ENCODE results near the gene CTAG2. TPM values are rescaled to one million over a fixed set of nuclear protein-coding genes. Genes with fewer than 3 reads are reported as not detected.
A peak's percentile ranks its signal among the peaks of the same experiment; 100 is the strongest.
"Not testable (repeated sequence)": the region's sequence is repeated elsewhere in the genome, so short reads cannot be mapped to it uniquely, and the experiment has no call there.

The CTAG2 gene
- total RNA-seq, 8 experiments from 2014 or later: 0.38 TPM; not detected in 7

DNA sequence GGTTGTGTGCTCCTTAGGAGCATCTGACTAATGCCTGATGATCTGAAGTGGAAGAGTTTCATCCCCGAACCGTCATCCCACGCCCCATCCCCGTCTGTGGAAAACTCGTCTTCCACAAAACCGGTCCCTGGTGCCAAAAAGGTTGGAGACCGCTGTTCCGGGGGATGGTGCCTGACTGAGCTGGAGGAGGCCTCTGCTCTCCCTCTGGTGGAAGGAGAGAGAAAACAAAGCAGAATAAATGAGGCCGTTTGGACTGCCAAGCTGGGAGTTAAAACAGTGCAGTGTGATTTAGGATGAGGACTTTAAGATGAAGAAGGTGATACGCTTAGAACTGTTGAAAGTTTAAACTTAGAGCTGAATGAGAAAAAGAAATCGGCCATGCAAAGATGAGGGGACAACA is 19.7 kb downstream of the CTAG2 start:
- in situ Hi-C loops (cut with MboI; ENCODE audit: low pct_unique_long_range_greater_than_20kb in 2 of 9, low sequenced_read_pairs in 9 of 9, unreplicated experiment in 9 of 9); H3K4me1 ChIP-seq (replicated peaks in 1 of 2); H3K4me3 ChIP-seq; H3K27ac ChIP-seq: not testable (repeated sequence)
- peak in 6 of 8 experiments; percentile 16 to 77 (median 38) for ATAC-seq (replicated peaks in 6 of 8)
- WGBS, 10 experiments: no CpG with 5 or more reads among the region's 11 CpGs

DNA sequence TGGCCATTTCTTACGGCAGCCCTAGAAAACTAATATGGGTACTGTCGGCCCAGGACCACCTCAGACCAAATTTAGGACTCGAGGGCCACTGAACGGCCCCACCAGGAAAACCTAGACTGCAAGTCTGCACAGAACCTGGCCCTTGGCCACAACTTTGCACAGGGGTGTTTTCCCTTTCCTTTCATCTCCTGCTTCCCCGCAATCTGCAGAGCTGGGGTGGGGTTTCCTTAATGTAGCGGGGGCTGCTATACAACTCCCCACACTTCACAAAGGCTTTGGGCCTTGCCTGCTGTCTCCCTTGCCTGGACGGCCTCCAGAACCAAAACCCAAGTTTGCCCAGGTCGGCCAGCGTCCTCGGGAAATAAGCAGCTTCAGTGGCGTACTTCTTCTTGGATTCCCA is 22.4 kb downstream of the CTAG2 start:
- H3K27ac ChIP-seq; H3K4me1 ChIP-seq (replicated peaks in 1 of 2); ATAC-seq (replicated peaks in 6 of 8); H3K4me3 ChIP-seq; in situ Hi-C loops (cut with MboI; ENCODE audit: low pct_unique_long_range_greater_than_20kb in 2 of 9, low sequenced_read_pairs in 9 of 9, unreplicated experiment in 9 of 9): not testable (repeated sequence)
- no CpG with 5 or more reads among the region's 11 CpGs for WGBS, 10 experiments

DNA sequence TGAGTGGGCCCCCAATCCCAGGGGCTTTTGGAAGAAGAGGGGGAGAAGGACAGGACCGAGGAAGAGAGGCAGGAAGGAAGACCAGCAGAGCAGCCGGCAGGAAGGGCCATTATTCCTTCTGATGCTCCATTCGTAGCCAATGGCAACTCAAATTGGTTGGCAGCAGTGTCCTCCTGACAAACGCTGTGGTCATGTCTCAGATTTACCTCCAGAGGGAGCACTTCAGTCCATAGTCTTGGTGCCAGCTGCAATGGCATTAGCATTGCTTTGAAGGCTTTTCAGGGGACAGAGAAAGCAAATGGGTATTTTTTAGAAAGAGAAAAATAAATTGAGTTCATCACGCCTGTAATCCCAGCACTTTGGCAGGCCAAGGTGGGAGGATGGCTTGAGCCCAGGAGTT is 24.4 kb downstream of the CTAG2 start:
- ATAC-seq (replicated peaks in 6 of 8): peak in 5 of 8 experiments; percentile 27 to 84 (median 69)
- in situ Hi-C loops (cut with MboI; ENCODE audit: low pct_unique_long_range_greater_than_20kb in 2 of 9, low sequenced_read_pairs in 9 of 9, unreplicated experiment in 9 of 9); H3K4me3 ChIP-seq; H3K4me1 ChIP-seq (replicated peaks in 1 of 2); H3K27ac ChIP-seq: not testable (repeated sequence)
- no CpG with 5 or more reads among the region's 5 CpGs for WGBS, 10 experiments

- in situ Hi-C loops (cut with MboI; ENCODE audit: low pct_unique_long_range_greater_than_20kb in 2 of 9, low sequenced_read_pairs in 9 of 9, unreplicated experiment in 9 of 9); H3K27ac ChIP-seq; H3K4me3 ChIP-seq; H3K4me1 ChIP-seq (replicated peaks in 1 of 2): not testable (repeated sequence)
- peak in 6 of 8 experiments; percentile 31 to 94 (median 74) for ATAC-seq (replicated peaks in 6 of 8)
- WGBS, 10 experiments: no CpG with 5 or more reads among the region's 11 CpGs
These were observed 32.5 kb downstream of the CTAG2 start for GRCh38 chrX:154620767-154621414.

- in situ Hi-C loops (cut with MboI; ENCODE audit: low pct_unique_long_range_greater_than_20kb in 2 of 9, low sequenced_read_pairs in 9 of 9, unreplicated experiment in 9 of 9); H3K27ac ChIP-seq; H3K4me1 ChIP-seq (replicated peaks in 1 of 2); H3K4me3 ChIP-seq; ATAC-seq (replicated peaks in 6 of 8): not testable (repeated sequence)
- no CpG with 5 or more reads among the region's 28 CpGs for WGBS, 10 experiments
These were observed 34.2 kb downstream of the CTAG2 start, which contains the start of gene CTAG1B for GRCh38 chrX:154619182-154619581. CTAG1B (minus strand) TSS chrX:154619282; CDS start chrX:154619218, 64 bp downstream.

- ATAC-seq (replicated peaks in 6 of 8): peak in 1 of 8 experiments; percentile 52
- WGBS, 10 experiments: no CpG with 5 or more reads among the region's 12 CpGs
- in situ Hi-C loops (cut with MboI; ENCODE audit: low pct_unique_long_range_greater_than_20kb in 2 of 9, low sequenced_read_pairs in 9 of 9, unreplicated experiment in 9 of 9); H3K27ac ChIP-seq; H3K4me1 ChIP-seq (replicated peaks in 1 of 2); H3K4me3 ChIP-seq: not testable (repeated sequence)
These were observed 39.8 kb downstream of the CTAG2 start for GRCh38 chrX:154613586-154613985.

DNA sequence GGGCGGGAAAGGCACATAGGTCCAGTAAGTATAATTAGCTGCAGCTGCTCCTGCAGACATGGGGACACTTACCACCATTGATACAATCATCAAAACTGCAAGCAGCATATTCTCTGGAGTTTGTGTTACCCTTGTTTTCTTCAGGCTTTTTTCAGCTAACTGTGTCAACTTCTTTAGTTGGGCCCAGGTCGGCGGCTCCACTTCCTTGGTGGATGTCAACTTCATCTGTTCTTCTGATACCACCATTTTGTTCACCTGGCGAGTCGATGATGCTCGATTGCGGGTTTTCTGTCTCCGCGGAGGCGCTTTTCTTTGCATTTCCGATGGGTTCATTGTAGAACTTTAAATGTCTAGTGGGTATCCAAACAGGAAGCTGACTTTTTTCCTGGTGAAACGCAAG is 42.2 kb downstream of the CTAG2 start:
- H3K4me1 ChIP-seq (replicated peaks in 1 of 2); H3K4me3 ChIP-seq; ATAC-seq (replicated peaks in 6 of 8); in situ Hi-C loops (cut with MboI; ENCODE audit: low pct_unique_long_range_greater_than_20kb in 2 of 9, low sequenced_read_pairs in 9 of 9, unreplicated experiment in 9 of 9); H3K27ac ChIP-seq: not testable (repeated sequence)
- 42 to 100% (median 89%) methylated on average over 1 to 12 of the region's 12 CpGs; no CpG with 5 or more reads in 3 of the 10 experiments for WGBS, 10 experiments

- H3K27ac ChIP-seq; ATAC-seq (replicated peaks in 6 of 8); H3K4me3 ChIP-seq; in situ Hi-C loops (cut with MboI; ENCODE audit: low pct_unique_long_range_greater_than_20kb in 2 of 9, low sequenced_read_pairs in 9 of 9, unreplicated experiment in 9 of 9); H3K4me1 ChIP-seq (replicated peaks in 1 of 2): not testable (repeated sequence)
- WGBS, 10 experiments: 57 to 60% methylated on average over 1 to 5 of the region's 12 CpGs; no CpG with 5 or more reads in 8 of the 10 experiments
These were observed 44.6 kb downstream of the CTAG2 start for GRCh38 chrX:154608823-154609222.

- 93 to 100% (median 95%) methylated on average over 3 to 4 of the region's 11 CpGs; no CpG with 5 or more reads in 7 of the 10 experiments for WGBS, 10 experiments
- in situ Hi-C loops (cut with MboI; ENCODE audit: low pct_unique_long_range_greater_than_20kb in 2 of 9, low sequenced_read_pairs in 9 of 9, unreplicated experiment in 9 of 9); H3K27ac ChIP-seq; ATAC-seq (replicated peaks in 6 of 8); H3K4me3 ChIP-seq; H3K4me1 ChIP-seq (replicated peaks in 1 of 2): not testable (repeated sequence)
These were observed 45.4 kb downstream of the CTAG2 start for GRCh38 chrX:154607976-154608375.

GRCh38 chrX:154607370-154607769 is 46.0 kb downstream of the CTAG2 start:
- in situ Hi-C loops (cut with MboI; ENCODE audit: low pct_unique_long_range_greater_than_20kb in 2 of 9, low sequenced_read_pairs in 9 of 9, unreplicated experiment in 9 of 9): no loop called here
- WGBS, 10 experiments: 38 to 100% (median 65%) methylated on average over 2 to 6 of the region's 6 CpGs; no CpG with 5 or more reads in 7 of the 10 experiments
- no peaks in the 10 kb centered on the region for H3K4me1 ChIP-seq (replicated peaks in 1 of 2)
- no peak overlapping the region for H3K27ac ChIP-seq
- ATAC-seq (replicated peaks in 6 of 8): no peak
- no peak overlapping the region for H3K4me3 ChIP-seq

DNA sequence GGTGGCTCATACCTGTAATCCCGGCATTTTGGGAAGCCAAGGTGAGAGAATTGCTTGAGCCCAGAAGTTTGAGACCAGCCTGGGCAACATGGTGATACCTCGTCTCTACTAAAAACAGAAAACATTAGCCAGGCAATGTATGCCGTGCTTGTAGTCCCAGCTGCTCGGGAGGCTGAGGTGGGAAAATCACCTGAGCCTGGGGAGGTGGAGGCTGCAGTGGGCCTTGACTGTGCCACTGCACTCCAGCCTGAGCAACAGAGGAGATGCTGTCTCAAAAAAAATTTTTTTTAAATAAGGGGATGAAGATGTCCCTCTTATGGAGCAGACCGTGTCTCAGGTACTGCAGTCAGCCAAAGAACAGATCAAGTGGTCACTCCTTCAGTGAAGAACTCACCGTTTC is 47.8 kb downstream of the CTAG2 start:
- no peak for ATAC-seq (replicated peaks in 6 of 8)
- WGBS, 10 experiments: 43 to 100% (median 80%) methylated on average over 1 to 4 of the region's 6 CpGs; no CpG with 5 or more reads in 7 of the 10 experiments
- no peaks in the 10 kb centered on the region for H3K4me1 ChIP-seq (replicated peaks in 1 of 2)
- H3K4me3 ChIP-seq: no peak overlapping the region
- in situ Hi-C loops (cut with MboI; ENCODE audit: low pct_unique_long_range_greater_than_20kb in 2 of 9, low sequenced_read_pairs in 9 of 9, unreplicated experiment in 9 of 9): no loop called here
- no peak overlapping the region for H3K27ac ChIP-seq

GRCh38 chrX:154603438-154604430 is 49.6 kb downstream of the CTAG2 start:
- H3K4me3 ChIP-seq: no peak overlapping the region
- ATAC-seq (replicated peaks in 6 of 8): peak in 4 of 8 experiments; percentile 12 to 88 (median 55)
- no peak overlapping the region for H3K27ac ChIP-seq
- in situ Hi-C loops (cut with MboI; ENCODE audit: low pct_unique_long_range_greater_than_20kb in 2 of 9, low sequenced_read_pairs in 9 of 9, unreplicated experiment in 9 of 9): no loop called here
- 0 to 59% (median 42%) methylated on average over 1 to 4 of the region's 13 CpGs; no CpG with 5 or more reads in 6 of the 10 experiments for WGBS, 10 experiments
- H3K4me1 ChIP-seq (replicated peaks in 1 of 2): no peaks in the 10 kb centered on the region

GRCh38 chrX:154602766-154603437 is 50.5 kb downstream of the CTAG2 start:
- in situ Hi-C loops (cut with MboI; ENCODE audit: low pct_unique_long_range_greater_than_20kb in 2 of 9, low sequenced_read_pairs in 9 of 9, unreplicated experiment in 9 of 9): no loop called here
- WGBS, 10 experiments: 53 to 98% (median 77%) methylated on average over 3 to 10 of the region's 18 CpGs; no CpG with 5 or more reads in 6 of the 10 experiments
- H3K27ac ChIP-seq: no peak overlapping the region
- H3K4me3 ChIP-seq: no peak overlapping the region
- H3K4me1 ChIP-seq (replicated peaks in 1 of 2): no peaks in the 10 kb centered on the region
- ATAC-seq (replicated peaks in 6 of 8): no peak
